GM23338 (cell line): ENCODE results near the gene BICC1. TPM values are rescaled to one million over a fixed set of nuclear protein-coding genes. Genes with fewer than 3 reads are reported as not detected.

ENCODE experiments used
- ATAC-seq: fragments of 200-7000 bp; cut with Tn5 transposase; 3 replicates; pipeline ENCODE4 v1.9.1; 2020
- DNase-seq: peaks from one replicate; pipeline ENCODE4 v3.0.0-alpha.2; 2015; ENCODE audit warnings: low spot score
- H2AFZ ChIP-seq: fragments of 200-600 bp; sonication (generic); 2 replicates; pipeline ENCODE4 v1.8.0; 2016; ENCODE audit warnings: antibody characterized with exemption, mild to moderate bottlenecking, moderate library complexity
- H3F3A ChIP-seq: fragments of 200-600 bp; sonication (generic); replicated peaks from 2 replicates; pipeline ENCODE4 v1.8.0; 2017; ENCODE audit warnings: antibody characterized with exemption, mixed run types, low read depth
- H3K27ac ChIP-seq: fragments of 200-600 bp; sonication (generic); 2 replicates; pipeline ENCODE4 v1.6.1; 2016; ENCODE audit warnings: low read depth
- H3K27me3 ChIP-seq: fragments of 200-600 bp; sonication (generic); 2 replicates; pipeline ENCODE4 v1.8.0; 2016; ENCODE audit warnings: mild to moderate bottlenecking, mixed run types, moderate library complexity; ENCODE audit not compliant: insufficient read depth
- H3K36me3 ChIP-seq: fragments of 200-600 bp; sonication (generic); 2 replicates; pipeline ENCODE4 v1.8.0; 2016; ENCODE audit warnings: mild to moderate bottlenecking; ENCODE audit not compliant: insufficient read depth
- H3K4me1 ChIP-seq: fragments of 200-600 bp; sonication (generic); 2 replicates; pipeline ENCODE4 v1.8.0; 2016; ENCODE audit warnings: mild to moderate bottlenecking, moderate library complexity; ENCODE audit not compliant: insufficient read depth
- H3K4me2 ChIP-seq: fragments of 200-600 bp; sonication (generic); 2 replicates; pipeline ENCODE4 v1.7.1; 2017; ENCODE audit warnings: mixed run types
- H3K4me3 ChIP-seq: fragments of 200-600 bp; sonication (generic); 2 replicates; pipeline ENCODE4 v1.6.1; 2016; ENCODE audit warnings: mixed run types
- H3K79me2 ChIP-seq: fragments of 200-600 bp; sonication (generic); replicated peaks from 2 replicates; pipeline ENCODE4 v1.8.0; 2017; ENCODE audit warnings: mild to moderate bottlenecking; ENCODE audit not compliant: insufficient read depth
- H3K9me2 ChIP-seq: fragments of 200-600 bp; sonication (generic); 2 replicates; pipeline ENCODE4 v1.8.0; 2017; ENCODE audit not compliant: insufficient read depth
- H4K20me1 ChIP-seq: fragments of 200-600 bp; sonication (generic); replicated peaks from 2 replicates; pipeline ENCODE4 v1.8.0; 2017; ENCODE audit warnings: mild to moderate bottlenecking; ENCODE audit not compliant: insufficient read depth
- H3K27ac Mint-ChIP-seq: 2 replicates; pipeline ENCODE4 v1.8.0; 2020; ENCODE audit warnings: inconsistent platforms, mild to moderate bottlenecking, moderate library complexity, mixed read lengths
- H3K27me3 Mint-ChIP-seq: 3 replicates; pipeline ENCODE4 v1.8.0; 2022; ENCODE audit warnings: low read depth, mild to moderate bottlenecking, moderate library complexity, mixed read lengths, inconsistent platforms; ENCODE audit not compliant: insufficient read depth, poor library complexity
- H3K36me3 Mint-ChIP-seq: 3 replicates; pipeline ENCODE4 v1.8.0; 2021; ENCODE audit warnings: low read depth, mild to moderate bottlenecking, inconsistent platforms, moderate library complexity, mixed read lengths
- H3K4me1 Mint-ChIP-seq: 3 replicates; pipeline ENCODE4 v1.8.0; 2020; ENCODE audit warnings: mild to moderate bottlenecking, inconsistent platforms, mixed read lengths
- H3K4me3 Mint-ChIP-seq: 3 replicates; pipeline ENCODE4 v1.8.0; 2021; ENCODE audit warnings: moderate library complexity, mild to moderate bottlenecking, inconsistent platforms, mixed read lengths
- H3K9me3 Mint-ChIP-seq: 3 replicates; pipeline ENCODE4 v1.8.0; 2020; ENCODE audit warnings: moderate library complexity, mild to moderate bottlenecking, inconsistent platforms, mixed read lengths
- CREB1 ChIP-seq: fragments of 250-450 bp; sonication (Bioruptor Pico); IDR thresholded peaks from 2 replicates; pipeline ENCODE4 v1.5.0; 2020; ENCODE audit warnings: low read depth, mild to moderate bottlenecking, moderate library complexity
- EZH2phosphoT487 ChIP-seq: fragments of 200-600 bp; sonication (generic); IDR thresholded peaks from one replicate; pipeline ENCODE4 v1.8.1; 2018; ENCODE audit warnings: antibody characterized with exemption; ENCODE audit not compliant: unreplicated experiment
- NANOG ChIP-seq: IDR thresholded peaks from 2 replicates; pipeline ENCODE4 v1.6.1; 2016; ENCODE audit warnings: antibody characterized with exemption, borderline replicate concordance
- POLR2AphosphoS5 ChIP-seq: IDR thresholded peaks from 2 replicates; pipeline ENCODE4 v1.6.1; 2016; ENCODE audit warnings: antibody characterized with exemption, low read depth
- STAT1 ChIP-seq: IDR thresholded peaks from one replicate; pipeline ENCODE4 v1.6.1; 2016; ENCODE audit warnings: antibody characterized with exemption; ENCODE audit not compliant: unreplicated experiment
- ZNF331 ChIP-seq: fragments of 250-450 bp; sonication (Bioruptor Pico); IDR thresholded peaks from 2 replicates; pipeline ENCODE4 v1.5.0; 2020; ENCODE audit warnings: low read depth, mild to moderate bottlenecking, moderate library complexity
- polyA plus RNA-seq: library from polyadenylated mRNA; unstranded; fragments of >200 nt; fragmentation: Nextera tagmentation; extraction: Ambion mirVana; gene quantifications from 2 replicates; pipeline ENCODE4 v1.2.1, GENCODE V29; 2016
- total RNA-seq: library from RNA; depleted of rRNA; stranded (reverse); fragments of >200 nt; shearing (Covaris generic); gene quantifications from 2 replicates; pipeline ENCODE4 v1.2.3, GENCODE V29; 2014
- TF ChIP-seq, protein P1 (sequence below), 2 experiments: fragments of 200-600 bp in 1 of 2; sonication (generic) in 1 of 2; conservative IDR thresholded peaks; 2 replicates each; pipeline versions ENCODE4 v1.5.1 to v1.6.1; 2016 to 2017; ENCODE audit warnings: antibody characterized with exemption in 2 of 2, low read depth in 2 of 2, mild to moderate bottlenecking in 2 of 2, moderate library complexity in 1 of 2
- TF ChIP-seq, protein P2 (sequence below): IDR thresholded peaks from 2 replicates; pipeline ENCODE4 v1.6.1; 2016; ENCODE audit warnings: antibody characterized with exemption
- TF ChIP-seq, protein P3 (sequence below): IDR thresholded peaks from one replicate; pipeline ENCODE4 v1.6.1; 2018; ENCODE audit warnings: antibody characterized with exemption; ENCODE audit not compliant: unreplicated experiment

Gene BICC1
- total and polyA plus RNA-seq, 2 experiments from 2014 or later, result 1.3 to 2.2 TPM

DNA sequence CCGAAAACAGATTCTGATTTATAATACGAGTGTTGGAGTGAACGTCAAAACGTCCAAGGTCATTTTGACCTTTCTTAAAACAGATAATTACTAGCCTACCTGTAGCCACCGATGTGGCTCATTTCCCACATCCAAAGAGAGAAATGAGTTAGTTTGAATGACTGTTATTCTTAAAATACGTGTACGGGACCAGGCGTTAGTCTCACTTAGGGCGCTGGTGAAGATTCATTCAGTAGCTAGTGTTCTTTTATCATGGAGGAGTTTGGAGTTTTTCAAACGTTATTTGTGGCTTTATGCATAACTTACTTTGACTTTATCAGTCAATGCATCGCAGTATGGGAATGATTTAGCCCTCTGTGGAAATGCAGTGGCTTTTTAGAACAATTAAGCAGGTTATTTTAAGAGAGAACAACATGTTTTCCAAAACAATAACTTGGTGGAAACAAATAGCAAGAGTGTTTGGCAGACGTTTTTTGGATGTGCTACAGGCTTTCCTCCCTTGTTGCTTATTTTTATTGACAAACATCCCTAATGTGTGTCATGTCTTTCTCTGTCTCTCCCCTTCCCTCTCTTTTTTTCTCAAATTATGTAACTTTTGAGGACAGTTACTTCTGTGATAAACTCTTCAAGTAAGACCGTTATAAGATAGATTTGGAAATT, 1.6 kb downstream of the BICC1 start (continued):
- TF ChIP-seq, protein P1, sequence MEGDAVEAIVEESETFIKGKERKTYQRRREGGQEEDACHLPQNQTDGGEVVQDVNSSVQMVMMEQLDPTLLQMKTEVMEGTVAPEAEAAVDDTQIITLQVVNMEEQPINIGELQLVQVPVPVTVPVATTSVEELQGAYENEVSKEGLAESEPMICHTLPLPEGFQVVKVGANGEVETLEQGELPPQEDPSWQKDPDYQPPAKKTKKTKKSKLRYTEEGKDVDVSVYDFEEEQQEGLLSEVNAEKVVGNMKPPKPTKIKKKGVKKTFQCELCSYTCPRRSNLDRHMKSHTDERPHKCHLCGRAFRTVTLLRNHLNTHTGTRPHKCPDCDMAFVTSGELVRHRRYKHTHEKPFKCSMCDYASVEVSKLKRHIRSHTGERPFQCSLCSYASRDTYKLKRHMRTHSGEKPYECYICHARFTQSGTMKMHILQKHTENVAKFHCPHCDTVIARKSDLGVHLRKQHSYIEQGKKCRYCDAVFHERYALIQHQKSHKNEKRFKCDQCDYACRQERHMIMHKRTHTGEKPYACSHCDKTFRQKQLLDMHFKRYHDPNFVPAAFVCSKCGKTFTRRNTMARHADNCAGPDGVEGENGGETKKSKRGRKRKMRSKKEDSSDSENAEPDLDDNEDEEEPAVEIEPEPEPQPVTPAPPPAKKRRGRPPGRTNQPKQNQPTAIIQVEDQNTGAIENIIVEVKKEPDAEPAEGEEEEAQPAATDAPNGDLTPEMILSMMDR (conservative IDR thresholded peaks at IDR 0.05; ENCODE audit: low read depth in 2 of 2), result no peak
- TF ChIP-seq, protein P2, sequence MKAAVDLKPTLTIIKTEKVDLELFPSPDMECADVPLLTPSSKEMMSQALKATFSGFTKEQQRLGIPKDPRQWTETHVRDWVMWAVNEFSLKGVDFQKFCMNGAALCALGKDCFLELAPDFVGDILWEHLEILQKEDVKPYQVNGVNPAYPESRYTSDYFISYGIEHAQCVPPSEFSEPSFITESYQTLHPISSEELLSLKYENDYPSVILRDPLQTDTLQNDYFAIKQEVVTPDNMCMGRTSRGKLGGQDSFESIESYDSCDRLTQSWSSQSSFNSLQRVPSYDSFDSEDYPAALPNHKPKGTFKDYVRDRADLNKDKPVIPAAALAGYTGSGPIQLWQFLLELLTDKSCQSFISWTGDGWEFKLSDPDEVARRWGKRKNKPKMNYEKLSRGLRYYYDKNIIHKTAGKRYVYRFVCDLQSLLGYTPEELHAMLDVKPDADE, result no peak
- no peak for TF ChIP-seq CREB1
- TF ChIP-seq EZH2phosphoT487, result no peak
- TF ChIP-seq NANOG, result no peak

DNA sequence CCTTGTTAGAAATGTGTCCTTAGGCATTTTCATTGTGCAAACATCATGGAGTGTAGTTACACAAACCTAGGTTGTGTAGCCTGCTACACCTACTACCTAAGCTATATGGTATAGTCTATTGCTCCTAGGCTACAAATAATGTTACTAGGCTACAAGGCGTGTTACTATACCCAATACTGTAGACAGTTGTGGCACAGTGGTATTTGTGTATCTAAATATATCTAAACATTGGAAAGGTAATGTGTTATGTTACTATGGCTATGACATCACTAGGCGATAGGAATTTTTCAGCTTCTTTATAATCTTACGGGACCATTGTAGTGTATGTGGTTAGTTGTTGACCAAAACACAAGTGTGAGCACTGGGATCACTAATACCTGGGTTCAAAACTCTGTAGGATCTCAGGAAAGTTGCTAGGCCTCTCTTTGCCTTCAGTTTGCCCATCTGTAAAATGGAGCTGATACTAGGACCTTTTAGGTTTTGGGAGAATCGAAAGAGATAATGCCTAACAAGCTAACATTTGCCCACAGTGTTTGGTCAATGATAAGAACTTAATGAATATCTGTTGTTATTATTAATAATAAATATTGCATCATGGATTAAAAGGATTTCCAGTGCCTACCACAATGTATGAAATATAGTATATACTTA, 2.7 kb downstream of the BICC1 start:
- Histone ChIP-seq H3K4me3 (no peak overlapping the region), H3K4me1 (peaks cover 18% of the 10 kb centered on the region), H4K20me1 (no peaks in the 10 kb centered on the region), H3K27ac (no peak overlapping the region), H3K36me3 (no peaks in the 10 kb centered on the region), H3K9me2 (no peaks in the 10 kb centered on the region), H3K4me2 (no peak overlapping the region), H3F3A (no peaks in the 10 kb centered on the region; the same call in 1 of the 2 replicates), H2AFZ (no peak overlapping the region), H3K79me2 (no peaks in the 10 kb centered on the region), H3K27me3 (peaks cover 51% of the 10 kb centered on the region)
- Mint-ChIP-seq H3K9me3 (no peaks in the 10 kb centered on the region; the same call in 2 of the 3 replicates), H3K4me1 (peaks cover 11% of the 10 kb centered on the region), H3K27me3 (peaks cover 31% of the 10 kb centered on the region), H3K4me3 (no peak overlapping the region), H3K27ac (no peak overlapping the region), H3K36me3 (no peaks in the 10 kb centered on the region; the same call in 2 of the 3 replicates)
- DNase-seq (no peak), ATAC-seq (no peak)
- TF ChIP-seq, protein P1 (conservative IDR thresholded peaks at IDR 0.05; ENCODE audit: low read depth in 2 of 2), result no peak
- TF ChIP-seq STAT1, result no peak
- TF ChIP-seq POLR2AphosphoS5, result no peak
- no peak for TF ChIP-seq ZNF331 (CRISPR knock-in tag)
- TF ChIP-seq, protein P3, sequence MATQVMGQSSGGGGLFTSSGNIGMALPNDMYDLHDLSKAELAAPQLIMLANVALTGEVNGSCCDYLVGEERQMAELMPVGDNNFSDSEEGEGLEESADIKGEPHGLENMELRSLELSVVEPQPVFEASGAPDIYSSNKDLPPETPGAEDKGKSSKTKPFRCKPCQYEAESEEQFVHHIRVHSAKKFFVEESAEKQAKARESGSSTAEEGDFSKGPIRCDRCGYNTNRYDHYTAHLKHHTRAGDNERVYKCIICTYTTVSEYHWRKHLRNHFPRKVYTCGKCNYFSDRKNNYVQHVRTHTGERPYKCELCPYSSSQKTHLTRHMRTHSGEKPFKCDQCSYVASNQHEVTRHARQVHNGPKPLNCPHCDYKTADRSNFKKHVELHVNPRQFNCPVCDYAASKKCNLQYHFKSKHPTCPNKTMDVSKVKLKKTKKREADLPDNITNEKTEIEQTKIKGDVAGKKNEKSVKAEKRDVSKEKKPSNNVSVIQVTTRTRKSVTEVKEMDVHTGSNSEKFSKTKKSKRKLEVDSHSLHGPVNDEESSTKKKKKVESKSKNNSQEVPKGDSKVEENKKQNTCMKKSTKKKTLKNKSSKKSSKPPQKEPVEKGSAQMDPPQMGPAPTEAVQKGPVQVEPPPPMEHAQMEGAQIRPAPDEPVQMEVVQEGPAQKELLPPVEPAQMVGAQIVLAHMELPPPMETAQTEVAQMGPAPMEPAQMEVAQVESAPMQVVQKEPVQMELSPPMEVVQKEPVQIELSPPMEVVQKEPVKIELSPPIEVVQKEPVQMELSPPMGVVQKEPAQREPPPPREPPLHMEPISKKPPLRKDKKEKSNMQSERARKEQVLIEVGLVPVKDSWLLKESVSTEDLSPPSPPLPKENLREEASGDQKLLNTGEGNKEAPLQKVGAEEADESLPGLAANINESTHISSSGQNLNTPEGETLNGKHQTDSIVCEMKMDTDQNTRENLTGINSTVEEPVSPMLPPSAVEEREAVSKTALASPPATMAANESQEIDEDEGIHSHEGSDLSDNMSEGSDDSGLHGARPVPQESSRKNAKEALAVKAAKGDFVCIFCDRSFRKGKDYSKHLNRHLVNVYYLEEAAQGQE, result no peak
